Mucosa of stomach (tissue), 1 donor: ENCODE data around the gene NMNAT3.

Source experiments
- H3K27me3 ChIP-seq: one replicate; pipeline ENCODE4 v1.7.0; 2013; ENCODE audit warnings: mild to moderate bottlenecking, low read length; ENCODE audit not compliant: control insufficient read depth, insufficient read depth
- H3K36me3 ChIP-seq: one replicate; pipeline ENCODE4 v1.7.0; 2013; ENCODE audit warnings: low read length; ENCODE audit not compliant: control insufficient read depth, insufficient read depth
- H3K4me1 ChIP-seq: one replicate; pipeline ENCODE4 v1.7.0; 2013; ENCODE audit warnings: mild to moderate bottlenecking, low read length; ENCODE audit not compliant: control insufficient read depth, insufficient read depth
- H3K4me3 ChIP-seq: one replicate; pipeline ENCODE4 v1.7.0; 2013; ENCODE audit warnings: low read length
- H3K9ac ChIP-seq: one replicate; pipeline ENCODE4 v1.7.0; 2013; ENCODE audit warnings: mild to moderate bottlenecking, low read length, moderate library complexity
- H3K9me3 ChIP-seq: one replicate; pipeline ENCODE4 v1.7.0; 2013; ENCODE audit warnings: mild to moderate bottlenecking, low read length, moderate library complexity; ENCODE audit not compliant: control insufficient read depth
- donor health status: Pancreatic carcinoma.

NMNAT3 gene

GRCh38 chr3:139652561-139652960 lies 25.2 kb downstream of the NMNAT3 start:
- Histone ChIP-seq H3K9ac (no peak overlapping the region), H3K36me3 (no peaks in the 10 kb centered on the region), H3K4me1 (peaks cover 16% of the 10 kb centered on the region), H3K4me3 (no peak overlapping the region), H3K9me3 (no peaks in the 10 kb centered on the region), H3K27me3 (no peaks in the 10 kb centered on the region)

GRCh38 chr3:139647866-139648435 lies 29.8 kb downstream of the NMNAT3 start:
- Histone ChIP-seq H3K27me3 (no peaks in the 10 kb centered on the region), H3K36me3 (no peaks in the 10 kb centered on the region), H3K9me3 (no peaks in the 10 kb centered on the region), H3K4me1 (no peaks in the 10 kb centered on the region), H3K4me3 (no peak overlapping the region), H3K9ac (no peak overlapping the region)

- Histone ChIP-seq H3K27me3 (no peaks in the 10 kb centered on the region), H3K9ac (no peak overlapping the region), H3K4me3 (no peak overlapping the region), H3K36me3 (no peaks in the 10 kb centered on the region), H3K4me1 (no peaks in the 10 kb centered on the region), H3K9me3 (no peaks in the 10 kb centered on the region)
These were observed 31.3 kb downstream of the NMNAT3 start for GRCh38 chr3:139646512-139646911.

- Histone ChIP-seq H3K9ac (no peak overlapping the region), H3K36me3 (no peaks in the 10 kb centered on the region), H3K4me1 (no peaks in the 10 kb centered on the region), H3K9me3 (no peaks in the 10 kb centered on the region), H3K4me3 (no peak overlapping the region), H3K27me3 (no peaks in the 10 kb centered on the region)
These were observed 34.8 kb downstream of the NMNAT3 start for GRCh38 chr3:139642996-139643395.

- Histone ChIP-seq H3K9me3 (no peaks in the 10 kb centered on the region), H3K27me3 (no peaks in the 10 kb centered on the region), H3K36me3 (no peaks in the 10 kb centered on the region), H3K4me3 (no peak overlapping the region), H3K9ac (no peak overlapping the region), H3K4me1 (no peaks in the 10 kb centered on the region)
These were observed 37.3 kb downstream of the NMNAT3 start for GRCh38 chr3:139640456-139640855.

GRCh38 chr3:139639662-139640061 lies 38.1 kb downstream of the NMNAT3 start:
- Histone ChIP-seq H3K9me3 (no peaks in the 10 kb centered on the region), H3K9ac (no peak overlapping the region), H3K4me1 (no peaks in the 10 kb centered on the region), H3K27me3 (no peaks in the 10 kb centered on the region), H3K36me3 (no peaks in the 10 kb centered on the region), H3K4me3 (no peak overlapping the region)

GRCh38 chr3:139638518-139638917 lies 39.3 kb downstream of the NMNAT3 start:
- Histone ChIP-seq H3K4me1 (no peaks in the 10 kb centered on the region), H3K36me3 (no peaks in the 10 kb centered on the region), H3K9ac (no peak overlapping the region), H3K27me3 (no peaks in the 10 kb centered on the region), H3K4me3 (no peak overlapping the region), H3K9me3 (no peaks in the 10 kb centered on the region)

GRCh38 chr3:139636511-139636910 lies 41.3 kb downstream of the NMNAT3 start:
- no peak overlapping the region for H3K4me3 ChIP-seq
- H3K4me1 ChIP-seq, result no peaks in the 10 kb centered on the region
- H3K9ac ChIP-seq, result no peak overlapping the region
- no peaks in the 10 kb centered on the region for H3K9me3 ChIP-seq
- no peaks in the 10 kb centered on the region for H3K27me3 ChIP-seq
- H3K36me3 ChIP-seq, result no peaks in the 10 kb centered on the region

GRCh38 chr3:139634111-139634635 lies 43.6 kb downstream of the NMNAT3 start:
- Histone ChIP-seq H3K36me3 (no peaks in the 10 kb centered on the region), H3K9me3 (no peaks in the 10 kb centered on the region), H3K9ac (no peak overlapping the region), H3K4me3 (no peak overlapping the region), H3K4me1 (no peaks in the 10 kb centered on the region), H3K27me3 (no peaks in the 10 kb centered on the region)

- no peak overlapping the region for H3K9ac ChIP-seq
These were observed 44.3 kb downstream of the NMNAT3 start for GRCh38 chr3:139633511-139633910.

GRCh38 chr3:139630542-139630941 lies 47.2 kb downstream of the NMNAT3 start:
- H3K36me3 ChIP-seq, result no peaks in the 10 kb centered on the region
- H3K4me1 ChIP-seq, result no peaks in the 10 kb centered on the region
- H3K27me3 ChIP-seq, result no peaks in the 10 kb centered on the region
- no peak overlapping the region for H3K4me3 ChIP-seq
- no peaks in the 10 kb centered on the region for H3K9me3 ChIP-seq
- H3K9ac ChIP-seq, result no peak overlapping the region

More at GRCh38 chr3:139633511-139633910, 44.3 kb downstream of the NMNAT3 start:
- H3K27me3 ChIP-seq, result no peaks in the 10 kb centered on the region
- no peaks in the 10 kb centered on the region for H3K4me1 ChIP-seq
- no peaks in the 10 kb centered on the region for H3K36me3 ChIP-seq
- no peaks in the 10 kb centered on the region for H3K9me3 ChIP-seq
- no peak overlapping the region for H3K4me3 ChIP-seq

GRCh38 chr3:139629033-139629432 lies 48.7 kb downstream of the NMNAT3 start:
- H3K9ac ChIP-seq, result no peak overlapping the region
- H3K9me3 ChIP-seq, result no peaks in the 10 kb centered on the region
- no peaks in the 10 kb centered on the region for H3K4me1 ChIP-seq
- H3K4me3 ChIP-seq, result no peak overlapping the region
- H3K27me3 ChIP-seq, result no peaks in the 10 kb centered on the region
- no peaks in the 10 kb centered on the region for H3K36me3 ChIP-seq

GRCh38 chr3:139627759-139628158 lies 50.0 kb downstream of the NMNAT3 start:
- Histone ChIP-seq H3K4me1 (no peaks in the 10 kb centered on the region), H3K4me3 (no peak overlapping the region)

More at GRCh38 chr3:139627759-139628158, 50.0 kb downstream of the NMNAT3 start:
- H3K9me3 ChIP-seq, result no peaks in the 10 kb centered on the region
- H3K27me3 ChIP-seq, result no peaks in the 10 kb centered on the region
- H3K9ac ChIP-seq, result no peak overlapping the region
- H3K36me3 ChIP-seq, result no peaks in the 10 kb centered on the region
